Neural cell (in vitro differentiated cells): ENCODE data around the gene AMPH. TPM values are rescaled to one million over a fixed set of nuclear protein-coding genes. Genes with fewer than 3 reads are reported as not detected.

Experiments
- H2AFZ ChIP-seq: fragments of 200-600, 300-800 bp; sonication (generic), shearing (Covaris generic); 2 replicates; pipeline ENCODE4 v1.6.0; 2014; ENCODE audit warnings: low read depth, mild to moderate bottlenecking, antibody characterized with exemption, low read length, moderate library complexity
- H3F3A ChIP-seq: fragments of 200-600 bp; shearing (Covaris generic); 2 replicates; pipeline ENCODE4 v1.6.1; 2016; ENCODE audit warnings: mild to moderate bottlenecking, moderate library complexity, mixed read lengths, antibody characterized with exemption, low read length; ENCODE audit not compliant: insufficient read depth, poor library complexity, severe bottlenecking
- H3K27ac ChIP-seq: fragments of 200-600, 300-800 bp; sonication (generic), shearing (Covaris generic); 2 replicates; pipeline ENCODE4 v1.5.1; 2014; ENCODE audit warnings: mild to moderate bottlenecking, low read length, moderate library complexity
- H3K27me3 ChIP-seq: fragments of 300-800, 200-600 bp; sonication (generic), shearing (Covaris generic); 2 replicates; pipeline ENCODE4 v1.6.0; 2014; ENCODE audit warnings: mild to moderate bottlenecking, low read depth, low read length, moderate library complexity; ENCODE audit not compliant: insufficient read depth
- H3K36me3 ChIP-seq: fragments of 300-800, 200-600 bp; sonication (generic), shearing (Covaris generic); 2 replicates; pipeline ENCODE4 v1.5.1; 2014; ENCODE audit warnings: mild to moderate bottlenecking, antibody characterized with exemption, low read length, moderate library complexity; ENCODE audit not compliant: insufficient read depth
- H3K4me2 ChIP-seq: fragments of 300-800, 200-600 bp; sonication (generic), shearing (Covaris generic); 2 replicates; pipeline ENCODE4 v1.6.0; 2014; ENCODE audit warnings: mild to moderate bottlenecking, low read length
- H3K4me3 ChIP-seq: fragments of 300-800, 200-600 bp; sonication (generic), shearing (Covaris generic); 2 replicates; pipeline ENCODE4 v1.5.1; 2014; ENCODE audit warnings: mild to moderate bottlenecking, low read length, moderate library complexity
- H3K79me2 ChIP-seq: fragments of 200-600 bp; shearing (Covaris generic); replicated peaks from 2 replicates; pipeline ENCODE4 v1.6.0; 2014; ENCODE audit warnings: mild to moderate bottlenecking, low read length, moderate library complexity; ENCODE audit not compliant: insufficient read depth
- H3K9ac ChIP-seq: fragments of 300-800, 200-600 bp; sonication (generic), shearing (Covaris generic); 2 replicates; pipeline ENCODE4 v1.6.1; 2016; ENCODE audit warnings: mild to moderate bottlenecking, low read length, mixed read lengths
- H3K9me2 ChIP-seq: fragments of 200-600 bp; shearing (Covaris generic); 2 replicates; pipeline ENCODE4 v1.6.1; 2016; ENCODE audit warnings: mild to moderate bottlenecking, low read length, mixed read lengths; ENCODE audit not compliant: insufficient read depth
- H3K9me3 ChIP-seq: fragments of 200-600, 300-800 bp; sonication (generic), shearing (Covaris generic); 2 replicates; pipeline ENCODE4 v1.6.1; 2016; ENCODE audit warnings: mild to moderate bottlenecking, mixed run types, low read length, moderate library complexity, mixed read lengths
- H4K20me1 ChIP-seq: fragments of 200-600 bp; shearing (Covaris generic); 2 replicates; pipeline ENCODE4 v1.6.1; 2016; ENCODE audit warnings: mild to moderate bottlenecking, mixed run types; ENCODE audit not compliant: insufficient read depth
- CTCF ChIP-seq: fragments of 450-650 bp; IDR thresholded peaks from 2 replicates; pipeline ENCODE4 v1.5.1; 2014; ENCODE audit warnings: antibody characterized with exemption, mild to moderate bottlenecking, moderate library complexity; ENCODE audit not compliant: poor library complexity, severe bottlenecking
- EP300 ChIP-seq: fragments of 450-650 bp; conservative IDR thresholded peaks from 2 replicates; pipeline ENCODE4 v1.6.1; 2014; ENCODE audit warnings: antibody characterized with exemption, mild to moderate bottlenecking, moderate library complexity; ENCODE audit not compliant: poor library complexity, severe bottlenecking
- EZH2 ChIP-seq: fragments of 200-600, 300-800 bp; shearing (Covaris generic), sonication (generic); IDR thresholded peaks from 2 replicates; pipeline ENCODE4 v1.6.1; 2014; ENCODE audit warnings: antibody characterized with exemption, low read length, borderline replicate concordance, mild to moderate bottlenecking; ENCODE audit not compliant: insufficient read depth, poor library complexity, severe bottlenecking
- MXI1 ChIP-seq: fragments of 450-650 bp; conservative IDR thresholded peaks from 2 replicates; pipeline ENCODE4 v1.6.1; 2014; ENCODE audit warnings: antibody characterized with exemption, mild to moderate bottlenecking; ENCODE audit not compliant: poor library complexity, severe bottlenecking
- POLR2AphosphoS5 ChIP-seq: IDR thresholded peaks from 2 replicates; pipeline ENCODE4 v1.6.1; 2012
- RAD21 ChIP-seq: fragments of 450-650 bp; conservative IDR thresholded peaks from 2 replicates; pipeline ENCODE4 v1.6.1; 2014; ENCODE audit warnings: antibody characterized with exemption, mild to moderate bottlenecking, moderate library complexity
- REST ChIP-seq: IDR thresholded peaks from 2 replicates; pipeline ENCODE4 v1.6.1; 2012; ENCODE audit warnings: borderline replicate concordance
- SMC3 ChIP-seq: fragments of 450-650 bp; conservative IDR thresholded peaks from 2 replicates; pipeline ENCODE4 v1.6.1; 2014; ENCODE audit warnings: antibody characterized with exemption, mild to moderate bottlenecking, moderate library complexity; ENCODE audit not compliant: poor library complexity
- TAF1 ChIP-seq: IDR thresholded peaks from 2 replicates; pipeline ENCODE4 v1.6.1; 2012; ENCODE audit warnings: low read depth
- polyA plus RNA-seq: library from polyadenylated mRNA; depleted of rRNA; stranded (reverse); fragments of >200 nt; gene quantifications from 2 replicates; pipeline ENCODE4 v1.2.3, GENCODE V29; 2014

Gene AMPH
- polyA plus RNA-seq, 1 donor from 2014 or later: 33.7 TPM

GRCh38 chr7:38463277-38464225 is 167.6 kb downstream of the AMPH start:
- no peaks in the 10 kb centered on the region for H3K9me3 ChIP-seq
- no peak overlapping the region for H3K27ac ChIP-seq
- no peaks in the 10 kb centered on the region for H3K27me3 ChIP-seq
- H3K9ac ChIP-seq: no peak overlapping the region
- H3F3A ChIP-seq: no peaks in the 10 kb centered on the region
- no peak overlapping the region for H2AFZ ChIP-seq
- H4K20me1 ChIP-seq: no peaks in the 10 kb centered on the region
- no peak overlapping the region for H3K4me2 ChIP-seq
- H3K79me2 ChIP-seq: no peaks in the 10 kb centered on the region
- no peaks in the 10 kb centered on the region for H3K36me3 ChIP-seq
- no peak overlapping the region for H3K4me3 ChIP-seq
- no peaks in the 10 kb centered on the region for H3K9me2 ChIP-seq
- no peak for TF ChIP-seq EZH2
- no peak for TF ChIP-seq SMC3
- no peak for TF ChIP-seq MXI1
- TF ChIP-seq RAD21: no peak
- TF ChIP-seq EP300: no peak
- no peak for TF ChIP-seq POLR2AphosphoS5

GRCh38 chr7:38462819-38463218 is 168.4 kb downstream of the AMPH start:
- Histone ChIP-seq H3K27ac (no peak overlapping the region), H3K4me2 (no peak overlapping the region), H3K9me3 (no peaks in the 10 kb centered on the region), H3K79me2 (no peaks in the 10 kb centered on the region), H3F3A (no peaks in the 10 kb centered on the region), H3K36me3 (no peaks in the 10 kb centered on the region), H2AFZ (no peak overlapping the region), H3K4me3 (no peak overlapping the region), H3K27me3 (no peaks in the 10 kb centered on the region), H3K9ac (no peak overlapping the region), H4K20me1 (no peaks in the 10 kb centered on the region), H3K9me2 (no peaks in the 10 kb centered on the region)
- no peak for TF ChIP-seq MXI1
- TF ChIP-seq EP300: no peak
- no peak for TF ChIP-seq SMC3
- no peak for TF ChIP-seq CTCF
- no peak for TF ChIP-seq TAF1
- no peak for TF ChIP-seq POLR2AphosphoS5
- no peak for TF ChIP-seq REST
- no peak for TF ChIP-seq EZH2
- TF ChIP-seq RAD21: no peak
